Measurements from ENCODE around the gene ZNF599. TPM values are rescaled to one million over a fixed set of nuclear protein-coding genes. Genes with fewer than 3 reads are reported as not detected.

The ZNF599 gene
- polyA plus RNA-seq, 1 experiment: 7.1 TPM

DNA sequence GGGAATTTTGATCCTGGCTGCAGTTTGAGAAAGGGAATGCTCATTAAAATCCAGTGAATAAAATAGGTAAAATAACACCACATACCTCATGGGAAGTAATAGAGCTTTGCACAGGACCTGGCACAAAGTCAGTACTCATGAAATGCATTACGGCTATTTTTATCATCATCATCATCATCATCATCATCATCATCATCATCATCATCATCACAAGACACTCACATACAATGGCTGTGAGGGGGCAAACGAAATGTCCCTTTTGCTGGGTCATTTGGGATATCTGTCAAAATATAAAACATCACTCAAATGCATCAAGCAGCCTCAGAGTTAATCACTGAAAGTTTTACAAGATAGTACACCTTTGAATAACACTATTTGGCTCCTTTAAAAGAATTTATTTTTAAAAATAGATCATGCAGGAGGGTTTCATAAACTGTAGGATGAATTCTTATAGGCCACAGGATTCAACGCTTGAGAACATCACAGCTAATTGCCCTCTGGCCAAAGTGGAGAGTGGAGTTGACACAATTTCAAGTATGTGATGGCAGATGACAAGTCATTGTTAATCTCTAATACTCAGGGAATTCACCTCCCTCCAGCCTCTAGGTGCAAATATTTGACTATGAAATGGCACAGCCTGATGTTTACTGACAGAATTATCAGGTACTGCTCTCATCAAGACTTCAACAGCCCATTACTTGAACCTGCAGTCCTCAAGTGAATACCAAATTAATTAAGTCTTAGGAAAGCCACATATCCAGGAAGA, 14.2 kb upstream of the ZNF599 start:
- H3K36me3 ChIP-seq (ENCODE audit: control insufficient read depth, insufficient read depth, low read length): no peaks in the 10 kb centered on the region
- no peak for DNase-seq (ENCODE audit: low read depth)
- POLR2A ChIA-PET: no interaction called here
- TF ChIP-seq, protein P1, sequence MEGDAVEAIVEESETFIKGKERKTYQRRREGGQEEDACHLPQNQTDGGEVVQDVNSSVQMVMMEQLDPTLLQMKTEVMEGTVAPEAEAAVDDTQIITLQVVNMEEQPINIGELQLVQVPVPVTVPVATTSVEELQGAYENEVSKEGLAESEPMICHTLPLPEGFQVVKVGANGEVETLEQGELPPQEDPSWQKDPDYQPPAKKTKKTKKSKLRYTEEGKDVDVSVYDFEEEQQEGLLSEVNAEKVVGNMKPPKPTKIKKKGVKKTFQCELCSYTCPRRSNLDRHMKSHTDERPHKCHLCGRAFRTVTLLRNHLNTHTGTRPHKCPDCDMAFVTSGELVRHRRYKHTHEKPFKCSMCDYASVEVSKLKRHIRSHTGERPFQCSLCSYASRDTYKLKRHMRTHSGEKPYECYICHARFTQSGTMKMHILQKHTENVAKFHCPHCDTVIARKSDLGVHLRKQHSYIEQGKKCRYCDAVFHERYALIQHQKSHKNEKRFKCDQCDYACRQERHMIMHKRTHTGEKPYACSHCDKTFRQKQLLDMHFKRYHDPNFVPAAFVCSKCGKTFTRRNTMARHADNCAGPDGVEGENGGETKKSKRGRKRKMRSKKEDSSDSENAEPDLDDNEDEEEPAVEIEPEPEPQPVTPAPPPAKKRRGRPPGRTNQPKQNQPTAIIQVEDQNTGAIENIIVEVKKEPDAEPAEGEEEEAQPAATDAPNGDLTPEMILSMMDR (IDR thresholded peaks at IDR 0.05; ENCODE audit: insufficient read depth, low read depth, low read length): no peak
- CTCF ChIA-PET: no interaction called here
- no peaks in the 10 kb centered on the region for H3K27me3 ChIP-seq (ENCODE audit: control insufficient read depth, insufficient read depth, low read length)
- no peak overlapping the region for H3K4me3 ChIP-seq (ENCODE audit: low read depth, low read length)

DNA sequence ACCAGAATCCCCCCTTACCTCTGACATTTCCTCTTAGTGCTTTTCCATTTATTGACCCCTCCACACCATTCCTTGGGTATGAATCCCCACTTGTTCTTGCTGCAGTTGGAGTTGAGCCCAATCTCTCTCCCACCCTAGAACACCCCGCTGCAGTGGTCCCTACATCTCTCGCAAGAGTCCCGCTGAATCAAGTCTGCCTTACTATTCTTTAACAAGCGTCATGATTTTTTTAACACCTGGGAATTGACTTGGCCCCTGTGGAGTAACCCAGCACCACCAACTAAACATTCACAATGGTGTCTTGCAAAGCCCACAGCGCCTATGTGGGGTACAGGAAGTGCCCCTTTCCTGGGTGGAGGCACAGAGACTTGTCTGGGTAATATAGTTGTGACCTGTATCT, 13.2 kb upstream of the ZNF599 start:
- CTCF ChIA-PET: no interaction called here
- Histone ChIP-seq H3K27me3 (ENCODE audit: control insufficient read depth, insufficient read depth, low read length) (no peaks in the 10 kb centered on the region), H3K4me3 (ENCODE audit: low read depth, low read length) (no peak overlapping the region), H3K36me3 (ENCODE audit: control insufficient read depth, insufficient read depth, low read length) (no peaks in the 10 kb centered on the region)
- DNase-seq (ENCODE audit: low read depth): no peak
- POLR2A ChIA-PET: no interaction called here
- TF ChIP-seq, protein P1 (IDR thresholded peaks at IDR 0.05; ENCODE audit: insufficient read depth, low read depth, low read length): no peak

DNA sequence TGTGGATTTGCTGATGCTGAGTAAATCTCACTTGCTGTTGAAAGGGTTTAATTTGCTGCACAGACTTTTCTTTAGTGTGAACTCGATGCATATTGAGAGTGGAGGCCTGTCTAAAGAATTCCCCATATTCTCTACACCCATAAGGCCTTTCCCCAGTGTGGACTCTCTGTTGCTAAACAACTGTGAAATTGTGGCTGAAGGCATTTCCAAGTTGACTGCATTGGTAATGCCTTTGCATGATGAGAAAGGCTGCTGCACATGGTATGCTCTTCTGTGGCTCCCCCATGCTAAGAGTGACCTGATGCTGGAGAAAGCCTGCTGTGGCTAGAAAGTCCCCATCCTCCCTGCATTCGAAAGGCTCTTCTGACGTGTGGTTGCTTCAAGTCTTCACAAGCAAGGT, 6.6 kb upstream of the ZNF599 start:
- Histone ChIP-seq H3K4me3 (ENCODE audit: low read depth, low read length) (no peak overlapping the region), H3K36me3 (ENCODE audit: control insufficient read depth, insufficient read depth, low read length) (no peaks in the 10 kb centered on the region), H3K27me3 (ENCODE audit: control insufficient read depth, insufficient read depth, low read length) (no peaks in the 10 kb centered on the region)
- DNase-seq (ENCODE audit: low read depth): no peak
- CTCF ChIA-PET: no interaction called here
- POLR2A ChIA-PET: no interaction called here
- TF ChIP-seq, protein P1 (IDR thresholded peaks at IDR 0.05; ENCODE audit: insufficient read depth, low read depth, low read length): no peak

DNA sequence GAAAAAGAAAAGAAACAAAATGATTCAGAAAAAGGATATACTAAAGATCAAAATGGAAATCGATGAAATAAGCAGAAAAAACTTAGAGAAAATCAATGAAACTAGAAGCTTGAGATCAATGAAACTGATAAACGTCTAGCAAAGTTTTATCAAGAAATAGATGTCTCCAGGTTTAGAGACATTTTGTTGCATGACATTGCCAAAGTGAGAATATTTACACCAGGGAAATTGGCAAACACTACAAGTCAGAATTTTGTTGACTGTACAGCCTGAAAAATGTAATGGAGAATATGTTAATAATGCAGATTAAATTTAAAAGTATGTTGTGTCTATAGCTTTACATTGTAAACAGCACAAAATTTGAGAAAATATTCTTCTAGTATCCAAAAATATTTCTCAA, 5.3 kb upstream of the ZNF599 start:
- no peaks in the 10 kb centered on the region for H3K27me3 ChIP-seq (ENCODE audit: control insufficient read depth, insufficient read depth, low read length)
- H3K36me3 ChIP-seq (ENCODE audit: control insufficient read depth, insufficient read depth, low read length): no peaks in the 10 kb centered on the region
- TF ChIP-seq, protein P1 (IDR thresholded peaks at IDR 0.05; ENCODE audit: insufficient read depth, low read depth, low read length): no peak
- no peak overlapping the region for H3K4me3 ChIP-seq (ENCODE audit: low read depth, low read length)
- ChIA-PET CTCF (no interaction called here), POLR2A (no interaction called here)
- no peak for DNase-seq (ENCODE audit: low read depth)

DNA sequence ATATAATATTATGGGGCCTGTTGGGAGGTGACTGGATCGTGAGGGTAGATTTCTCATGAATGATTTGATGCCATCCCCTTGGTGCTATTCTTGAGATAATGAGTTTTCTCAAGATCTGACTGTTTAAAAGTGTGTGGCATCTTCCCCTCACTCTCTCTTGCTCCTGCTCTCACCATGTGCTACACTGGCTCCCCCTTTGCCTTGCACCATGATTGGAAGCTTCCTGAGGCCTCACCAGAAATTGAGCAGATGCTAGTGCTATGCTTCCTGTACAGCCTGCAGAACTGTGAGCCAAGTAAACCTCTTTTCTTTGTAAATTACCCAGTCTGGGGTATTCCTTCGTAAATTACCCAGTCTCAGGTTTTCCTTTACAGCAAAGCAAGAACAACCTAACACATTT, 1.8 kb upstream of the ZNF599 start:
- DNase-seq (ENCODE audit: low read depth): no peak
- Histone ChIP-seq H3K27me3 (ENCODE audit: control insufficient read depth, insufficient read depth, low read length) (no peaks in the 10 kb centered on the region), H3K4me3 (ENCODE audit: low read depth, low read length) (no peak overlapping the region), H3K36me3 (ENCODE audit: control insufficient read depth, insufficient read depth, low read length) (no peaks in the 10 kb centered on the region)
- CTCF ChIA-PET: no interaction called here
- POLR2A ChIA-PET: no interaction called here
- TF ChIP-seq, protein P1 (IDR thresholded peaks at IDR 0.05; ENCODE audit: insufficient read depth, low read depth, low read length): no peak
